ENCODE data around the gene LTBR. TPM values are rescaled to one million over a fixed set of nuclear protein-coding genes. Genes with fewer than 3 reads are reported as not detected.

LTBR gene
- total RNA-seq, 1 donor from 2014 or later, result 2.8 TPM

DNA sequence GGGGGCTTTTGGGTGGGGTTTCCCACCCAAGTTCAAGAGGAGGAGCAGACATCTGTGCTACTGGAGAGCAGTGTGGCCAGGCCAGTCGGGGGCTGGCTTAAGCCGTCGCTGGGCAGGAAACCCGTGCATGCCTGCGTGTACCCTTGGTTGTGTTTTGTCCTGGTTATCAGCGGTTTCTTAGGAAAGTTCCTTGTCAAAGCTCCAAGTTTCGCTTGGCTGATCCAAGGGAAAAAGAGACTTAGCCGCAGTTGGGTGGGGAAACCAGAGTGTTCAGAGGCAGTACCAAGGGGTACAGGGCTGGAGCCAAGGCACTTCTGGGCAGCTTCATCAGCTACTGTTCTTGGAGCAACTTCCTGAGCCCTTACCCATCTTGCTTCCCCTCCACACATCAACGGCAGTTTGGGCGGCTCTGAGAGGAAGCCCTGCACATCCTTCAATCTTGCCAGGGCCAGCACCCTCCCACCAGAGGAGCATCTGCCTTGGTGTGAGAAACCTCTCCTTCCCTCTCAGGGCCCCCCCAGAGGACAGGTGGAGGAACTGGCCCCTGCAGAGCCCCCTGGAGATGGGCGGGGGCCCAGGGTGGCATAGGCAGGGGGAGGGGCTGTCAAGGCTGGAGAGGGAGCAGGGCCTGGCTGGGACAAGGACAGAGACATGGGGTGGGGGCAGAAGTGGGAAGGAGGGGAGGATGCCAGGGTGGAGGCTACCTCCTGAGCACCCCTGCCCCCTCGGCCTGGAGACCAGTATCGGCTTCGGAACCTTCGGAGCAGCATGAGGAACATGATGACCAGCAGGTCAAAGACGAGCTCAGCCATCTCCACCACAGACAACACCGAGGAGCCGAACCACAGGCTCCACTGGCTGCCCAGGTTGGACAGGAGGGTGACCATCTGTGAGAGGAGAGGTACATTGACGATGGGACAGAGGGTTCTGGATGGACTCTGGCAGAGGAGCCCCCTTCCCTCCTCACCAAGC, 36.3 kb upstream of the LTBR start:
- no peak overlapping the region for H3K4me3 ChIP-seq (ENCODE audit: insufficient read depth, low read depth, low read length)
- no peaks in the 10 kb centered on the region for H3K36me3 ChIP-seq (ENCODE audit: insufficient read depth, low read length)
- TF ChIP-seq EZH2 (IDR thresholded peaks at IDR 0.05; ENCODE audit: insufficient read depth, low read length), result no peak
- TF ChIP-seq, protein P1, sequence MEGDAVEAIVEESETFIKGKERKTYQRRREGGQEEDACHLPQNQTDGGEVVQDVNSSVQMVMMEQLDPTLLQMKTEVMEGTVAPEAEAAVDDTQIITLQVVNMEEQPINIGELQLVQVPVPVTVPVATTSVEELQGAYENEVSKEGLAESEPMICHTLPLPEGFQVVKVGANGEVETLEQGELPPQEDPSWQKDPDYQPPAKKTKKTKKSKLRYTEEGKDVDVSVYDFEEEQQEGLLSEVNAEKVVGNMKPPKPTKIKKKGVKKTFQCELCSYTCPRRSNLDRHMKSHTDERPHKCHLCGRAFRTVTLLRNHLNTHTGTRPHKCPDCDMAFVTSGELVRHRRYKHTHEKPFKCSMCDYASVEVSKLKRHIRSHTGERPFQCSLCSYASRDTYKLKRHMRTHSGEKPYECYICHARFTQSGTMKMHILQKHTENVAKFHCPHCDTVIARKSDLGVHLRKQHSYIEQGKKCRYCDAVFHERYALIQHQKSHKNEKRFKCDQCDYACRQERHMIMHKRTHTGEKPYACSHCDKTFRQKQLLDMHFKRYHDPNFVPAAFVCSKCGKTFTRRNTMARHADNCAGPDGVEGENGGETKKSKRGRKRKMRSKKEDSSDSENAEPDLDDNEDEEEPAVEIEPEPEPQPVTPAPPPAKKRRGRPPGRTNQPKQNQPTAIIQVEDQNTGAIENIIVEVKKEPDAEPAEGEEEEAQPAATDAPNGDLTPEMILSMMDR (IDR thresholded peaks at IDR 0.05; ENCODE audit: insufficient read depth, low read depth, low read length), result no peak
- no peak for FAIRE-seq
- Mint-ChIP-seq H3K27me3 (ENCODE audit: low read depth, unreplicated experiment) (peaks cover 4% of the 10 kb centered on the region), H3K36me3 (ENCODE audit: low read depth, unreplicated experiment) (no peaks in the 10 kb centered on the region), H3K27ac (ENCODE audit: unreplicated experiment) (no peak overlapping the region), H3K9me3 (ENCODE audit: unreplicated experiment) (no peaks in the 10 kb centered on the region), H3K4me3 (ENCODE audit: unreplicated experiment) (no peak overlapping the region), H3K4me1 (ENCODE audit: low read depth, unreplicated experiment) (peaks cover 20% of the 10 kb centered on the region)
- no peaks in the 10 kb centered on the region for H3K27me3 ChIP-seq (ENCODE audit: insufficient read depth, low read length)
- H3K79me2 ChIP-seq (ENCODE audit: insufficient read depth, low read length), result peaks cover under 1% of the 10 kb centered on the region
- no peak overlapping the region for H3K9ac ChIP-seq (ENCODE audit: low read length)
- H3K27ac ChIP-seq (ENCODE audit: low read depth, low read length), result no peak overlapping the region
- H3K4me2 ChIP-seq (ENCODE audit: low read length), result no peak overlapping the region
- peaks cover 15% of the 10 kb centered on the region for H3K4me1 ChIP-seq (ENCODE audit: insufficient read depth, low read length)
- H2AFZ ChIP-seq (ENCODE audit: low read depth, low read length), result no peak overlapping the region
- no peaks in the 10 kb centered on the region for H3K9me3 ChIP-seq (ENCODE audit: insufficient read depth, low read depth, low read length)
- peak; percentile 68 for DNase-seq (ENCODE audit: low read depth)
- H4K20me1 ChIP-seq (ENCODE audit: insufficient read depth, low read length), result no peaks in the 10 kb centered on the region

DNA sequence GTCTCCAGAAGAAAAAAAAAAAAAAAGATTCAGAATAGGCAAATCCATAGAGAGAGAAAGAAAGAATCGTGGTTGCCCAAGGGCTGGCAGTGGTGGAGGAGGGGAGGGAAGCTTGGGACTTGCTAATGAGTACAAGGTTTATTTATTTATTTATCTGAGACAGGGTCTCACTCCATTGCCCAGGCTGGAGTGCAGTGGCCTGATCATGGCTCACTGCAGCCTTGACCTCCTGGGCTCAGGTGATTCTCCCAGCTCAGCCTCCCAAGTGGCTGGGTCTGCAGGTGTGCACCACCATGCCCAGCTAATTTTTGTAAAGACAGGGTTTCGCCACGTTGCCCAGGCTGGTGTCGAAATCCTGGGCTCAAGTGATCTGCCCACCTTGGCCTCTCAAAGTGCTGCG, 32.3 kb upstream of the LTBR start:
- no peak for DNase-seq (ENCODE audit: low read depth)
- Histone ChIP-seq H3K4me2 (ENCODE audit: low read length) (no peak overlapping the region), H3K27me3 (ENCODE audit: insufficient read depth, low read length) (no peaks in the 10 kb centered on the region), H3K27ac (ENCODE audit: low read depth, low read length) (no peak overlapping the region), H2AFZ (ENCODE audit: low read depth, low read length) (no peak overlapping the region), H3K9ac (ENCODE audit: low read length) (no peak overlapping the region), H3K9me3 (ENCODE audit: insufficient read depth, low read depth, low read length) (no peaks in the 10 kb centered on the region), H3K79me2 (ENCODE audit: insufficient read depth, low read length) (no peaks in the 10 kb centered on the region), H3K36me3 (ENCODE audit: insufficient read depth, low read length) (no peaks in the 10 kb centered on the region), H3K4me1 (ENCODE audit: insufficient read depth, low read length) (no peaks in the 10 kb centered on the region), H3K4me3 (ENCODE audit: insufficient read depth, low read depth, low read length) (no peak overlapping the region), H4K20me1 (ENCODE audit: insufficient read depth, low read length) (no peaks in the 10 kb centered on the region)
- no peaks in the 10 kb centered on the region for H3K9me3 Mint-ChIP-seq (ENCODE audit: unreplicated experiment)
- peaks cover 18% of the 10 kb centered on the region for H3K27me3 Mint-ChIP-seq (ENCODE audit: low read depth, unreplicated experiment)
- no peak for TF ChIP-seq EZH2 (IDR thresholded peaks at IDR 0.05; ENCODE audit: insufficient read depth, low read length)
- TF ChIP-seq, protein P1 (IDR thresholded peaks at IDR 0.05; ENCODE audit: insufficient read depth, low read depth, low read length), result no peak
- H3K27ac Mint-ChIP-seq (ENCODE audit: unreplicated experiment), result no peak overlapping the region
- H3K36me3 Mint-ChIP-seq (ENCODE audit: low read depth, unreplicated experiment), result no peaks in the 10 kb centered on the region
- peaks cover 6% of the 10 kb centered on the region for H3K4me1 Mint-ChIP-seq (ENCODE audit: low read depth, unreplicated experiment)
- no peak for FAIRE-seq
- H3K4me3 Mint-ChIP-seq (ENCODE audit: unreplicated experiment), result no peak overlapping the region
